Measurements from ENCODE around the gene POC5.

- TF ChIP-seq, protein P1, sequence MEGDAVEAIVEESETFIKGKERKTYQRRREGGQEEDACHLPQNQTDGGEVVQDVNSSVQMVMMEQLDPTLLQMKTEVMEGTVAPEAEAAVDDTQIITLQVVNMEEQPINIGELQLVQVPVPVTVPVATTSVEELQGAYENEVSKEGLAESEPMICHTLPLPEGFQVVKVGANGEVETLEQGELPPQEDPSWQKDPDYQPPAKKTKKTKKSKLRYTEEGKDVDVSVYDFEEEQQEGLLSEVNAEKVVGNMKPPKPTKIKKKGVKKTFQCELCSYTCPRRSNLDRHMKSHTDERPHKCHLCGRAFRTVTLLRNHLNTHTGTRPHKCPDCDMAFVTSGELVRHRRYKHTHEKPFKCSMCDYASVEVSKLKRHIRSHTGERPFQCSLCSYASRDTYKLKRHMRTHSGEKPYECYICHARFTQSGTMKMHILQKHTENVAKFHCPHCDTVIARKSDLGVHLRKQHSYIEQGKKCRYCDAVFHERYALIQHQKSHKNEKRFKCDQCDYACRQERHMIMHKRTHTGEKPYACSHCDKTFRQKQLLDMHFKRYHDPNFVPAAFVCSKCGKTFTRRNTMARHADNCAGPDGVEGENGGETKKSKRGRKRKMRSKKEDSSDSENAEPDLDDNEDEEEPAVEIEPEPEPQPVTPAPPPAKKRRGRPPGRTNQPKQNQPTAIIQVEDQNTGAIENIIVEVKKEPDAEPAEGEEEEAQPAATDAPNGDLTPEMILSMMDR (IDR thresholded peaks at IDR 0.05; ENCODE audit: borderline replicate concordance, extremely low read depth, low read length, poor library complexity, severe bottlenecking): no peak
- no peak for TF ChIP-seq EZH2 (IDR thresholded peaks at IDR 0.05; ENCODE audit: borderline replicate concordance, low read depth, low read length, severe bottlenecking)
These were observed 39.6 kb downstream of the POC5 start for GRCh38 chr5:75677607-75678006.

Measured in DND-41 (cell line).